GM19468 (cell line): ENCODE data around the gene ADAMTS15.

Source experiments
- ATAC-seq: cut with Tn5 transposase; IDR thresholded peaks from one replicate; pipeline ENCODE4 v1.9.1; 2021; ENCODE audit warnings: mild to moderate bottlenecking, moderate library complexity, moderate number of reproducible peaks; ENCODE audit not compliant: unreplicated experiment; ENCODE audit errors: extremely low read depth

Gene ADAMTS15

GRCh38 chr11:130448416-130449309 lies at the start of gene ADAMTS15:
ADAMTS15 (plus strand) TSS chr11:130448645; CDS start chr11:130448974, 329 bp downstream.
- no peak for ATAC-seq

GRCh38 chr11:130399196-130399595 lies 49.2 kb upstream of the ADAMTS15 start:
- no peak for ATAC-seq

GRCh38 chr11:130400781-130401483 lies 47.5 kb upstream of the ADAMTS15 start:
- ATAC-seq, result no peak

- ATAC-seq, result no peak
Measured at GRCh38 chr11:130402570-130402969, 45.9 kb upstream of the ADAMTS15 start.

GRCh38 chr11:130403271-130403804 lies 45.1 kb upstream of the ADAMTS15 start:
- ATAC-seq, result no peak

GRCh38 chr11:130403967-130404366 lies 44.5 kb upstream of the ADAMTS15 start:
- no peak for ATAC-seq

- no peak for ATAC-seq
Measured at GRCh38 chr11:130404727-130405126, 43.7 kb upstream of the ADAMTS15 start.

GRCh38 chr11:130405428-130405827 lies 43.0 kb upstream of the ADAMTS15 start:
- ATAC-seq, result no peak

GRCh38 chr11:130407978-130408377 lies 40.5 kb upstream of the ADAMTS15 start:
- no peak for ATAC-seq

- ATAC-seq, result no peak
Measured at GRCh38 chr11:130408401-130408890, 40.0 kb upstream of the ADAMTS15 start.

GRCh38 chr11:130408901-130409300 lies 39.5 kb upstream of the ADAMTS15 start:
- ATAC-seq, result no peak

- ATAC-seq, result no peak
Measured at GRCh38 chr11:130409594-130410388, 38.7 kb upstream of the ADAMTS15 start.

GRCh38 chr11:130411223-130411622 lies 37.2 kb upstream of the ADAMTS15 start:
- ATAC-seq, result no peak

GRCh38 chr11:130413405-130414106 lies 34.9 kb upstream of the ADAMTS15 start:
- ATAC-seq, result no peak

- ATAC-seq, result no peak
Measured at GRCh38 chr11:130414107-130415080, 34.1 kb upstream of the ADAMTS15 start.

GRCh38 chr11:130415731-130416529 lies 32.5 kb upstream of the ADAMTS15 start:
- ATAC-seq, result no peak

GRCh38 chr11:130416530-130416882 lies 31.9 kb upstream of the ADAMTS15 start:
- ATAC-seq, result no peak

GRCh38 chr11:130416906-130417305 lies 31.5 kb upstream of the ADAMTS15 start:
- no peak for ATAC-seq
